Osteoblast (primary cell): ENCODE data around the gene L1CAM. TPM values are rescaled to one million over a fixed set of nuclear protein-coding genes. Genes with fewer than 3 reads are reported as not detected.
A peak's percentile ranks its signal among the peaks of the same experiment; 100 is the strongest.

ENCODE experiments used
- DNase-seq: peaks from one replicate; pipeline ENCODE4 v3.0.0; 2011; ENCODE audit warnings: low spot score, mixed read lengths; ENCODE audit not compliant: insufficient read length; ENCODE audit errors: missing footprints
- H2AFZ ChIP-seq: 2 replicates; pipeline ENCODE4 v1.6.0; 2011; ENCODE audit warnings: mild to moderate bottlenecking, low read length
- H3K27ac ChIP-seq: 2 replicates; pipeline ENCODE4 v1.5.1; 2011; ENCODE audit warnings: mild to moderate bottlenecking, low read depth, low read length, moderate library complexity
- H3K27me3 ChIP-seq: 2 replicates; pipeline ENCODE4 v1.6.0; 2012; ENCODE audit warnings: mild to moderate bottlenecking, control low read depth, inconsistent platforms, low read length, moderate library complexity; ENCODE audit not compliant: insufficient read depth
- H3K36me3 ChIP-seq: 2 replicates; pipeline ENCODE4 v1.5.1; 2011; ENCODE audit warnings: mild to moderate bottlenecking, low read length, control low read depth, moderate library complexity; ENCODE audit not compliant: insufficient read depth
- H3K4me1 ChIP-seq: 2 replicates; pipeline ENCODE4 v1.5.1; 2011; ENCODE audit warnings: mild to moderate bottlenecking, low read length, control low read depth, moderate library complexity; ENCODE audit not compliant: insufficient read depth
- H3K4me2 ChIP-seq: 2 replicates; pipeline ENCODE4 v1.6.0; 2011; ENCODE audit warnings: mild to moderate bottlenecking, low read length; ENCODE audit not compliant: insufficient read depth
- H3K4me3 ChIP-seq: fragments of 200-600 bp; sonication (generic); 3 replicates; pipeline ENCODE4 v1.5.1; 2012; ENCODE audit warnings: mild to moderate bottlenecking, low read length, inconsistent platforms; ENCODE audit not compliant: insufficient read depth
- H3K79me2 ChIP-seq: 2 replicates; pipeline ENCODE4 v1.6.0; 2012; ENCODE audit warnings: mild to moderate bottlenecking, low read length, control low read depth, inconsistent platforms; ENCODE audit not compliant: insufficient read depth
- H3K9me3 ChIP-seq: 2 replicates; pipeline ENCODE4 v1.5.1; 2011; ENCODE audit warnings: low read depth, low read length, control low read depth
- H4K20me1 ChIP-seq: 2 replicates; pipeline ENCODE4 v1.6.0; 2012; ENCODE audit warnings: mild to moderate bottlenecking, low read length, control low read depth; ENCODE audit not compliant: insufficient read depth
- CTCF ChIP-seq: IDR thresholded peaks from 2 replicates; pipeline ENCODE4 v1.5.1; 2011; ENCODE audit warnings: mild to moderate bottlenecking, low read depth, low read length, moderate library complexity; ENCODE audit errors: extremely low read depth
- total RNA-seq: library from RNA; depleted of rRNA; stranded (reverse); fragments of >200 nt; gene quantifications from 2 replicates; pipeline ENCODE4 v1.2.3, GENCODE V29; 2012

L1CAM gene
- total RNA-seq, 1 donor, result under 0.01 TPM

- no peak overlapping the region for H2AFZ ChIP-seq
- no peak overlapping the region for H3K4me3 ChIP-seq
- peaks cover 9% of the 10 kb centered on the region for H3K4me1 ChIP-seq
- no peaks in the 10 kb centered on the region for H3K27me3 ChIP-seq
- no peak overlapping the region for H3K4me2 ChIP-seq
- H3K36me3 ChIP-seq, result peaks cover 22% of the 10 kb centered on the region
- peaks cover 38% of the 10 kb centered on the region for H3K79me2 ChIP-seq
- H4K20me1 ChIP-seq, result peaks cover 46% of the 10 kb centered on the region
- DNase-seq, result no peak
- no peaks in the 10 kb centered on the region for H3K9me3 ChIP-seq
- H3K27ac ChIP-seq, result no peak overlapping the region
- no peak for TF ChIP-seq CTCF
Measured at GRCh38 chrX:153931151-153931550, 45.2 kb upstream of the L1CAM start.

- DNase-seq, result peak; percentile 84
- no peak overlapping the region for H2AFZ ChIP-seq
- no peaks in the 10 kb centered on the region for H3K9me3 ChIP-seq
- H3K79me2 ChIP-seq, result peaks cover 38% of the 10 kb centered on the region
- H3K4me3 ChIP-seq, result no peak overlapping the region
- peaks cover 6% of the 10 kb centered on the region for H3K27me3 ChIP-seq
- peaks cover 9% of the 10 kb centered on the region for H3K4me1 ChIP-seq
- no peak overlapping the region for H3K4me2 ChIP-seq
- peaks cover 22% of the 10 kb centered on the region for H3K36me3 ChIP-seq
- no peak overlapping the region for H3K27ac ChIP-seq
- H4K20me1 ChIP-seq, result peaks cover 46% of the 10 kb centered on the region
- TF ChIP-seq CTCF, result no peak
Measured at GRCh38 chrX:153930011-153930910, 44.3 kb upstream of the L1CAM start.

GRCh38 chrX:153929576-153929975 lies 43.6 kb upstream of the L1CAM start:
- H3K9me3 ChIP-seq, result no peaks in the 10 kb centered on the region
- H4K20me1 ChIP-seq, result peaks cover 46% of the 10 kb centered on the region
- H2AFZ ChIP-seq, result no peak overlapping the region
- no peak overlapping the region for H3K27ac ChIP-seq
- H3K79me2 ChIP-seq, result peaks cover 37% of the 10 kb centered on the region
- H3K4me2 ChIP-seq, result no peak overlapping the region
- peaks cover 6% of the 10 kb centered on the region for H3K27me3 ChIP-seq
- no peak for DNase-seq
- no peak for TF ChIP-seq CTCF
- peaks cover 9% of the 10 kb centered on the region for H3K4me1 ChIP-seq
- H3K36me3 ChIP-seq, result peaks cover 22% of the 10 kb centered on the region
- H3K4me3 ChIP-seq, result no peak overlapping the region

GRCh38 chrX:153928846-153929245 lies 42.9 kb upstream of the L1CAM start:
- TF ChIP-seq CTCF, result no peak
- Histone ChIP-seq H3K79me2 (peaks cover 30% of the 10 kb centered on the region), H3K27ac (no peak overlapping the region), H3K4me1 (peaks cover 6% of the 10 kb centered on the region), H4K20me1 (peaks cover 40% of the 10 kb centered on the region), H3K4me2 (peak overlapping the region; percentile 71), H2AFZ (no peak overlapping the region), H3K36me3 (peaks cover 22% of the 10 kb centered on the region), H3K9me3 (no peaks in the 10 kb centered on the region), H3K4me3 (no peak overlapping the region), H3K27me3 (peaks cover 6% of the 10 kb centered on the region)
- no peak for DNase-seq
